NCI-H1930 (cell line): ENCODE measurements around the gene SLCO3A1.

Source experiments
- DNase-seq, 2 experiments: peaks; one replicate each; lab custom pipeline; 2025; lab: John Stamatoyannopoulos, UW

SLCO3A1 gene

GRCh38 chr15:91882858-91883586 lies 29.5 kb downstream of the SLCO3A1 start:
- DNase-seq = no peak

GRCh38 chr15:91884606-91885005 lies 31.1 kb downstream of the SLCO3A1 start:
- no peak for DNase-seq

GRCh38 chr15:91885054-91885453 lies 31.5 kb downstream of the SLCO3A1 start:
- no peak for DNase-seq

GRCh38 chr15:91885714-91886270 lies 32.3 kb downstream of the SLCO3A1 start:
- no peak for DNase-seq

- no peak for DNase-seq
These were observed 33.4 kb downstream of the SLCO3A1 start for GRCh38 chr15:91886878-91887277.

GRCh38 chr15:91887321-91887720 lies 33.8 kb downstream of the SLCO3A1 start:
- DNase-seq = no peak

GRCh38 chr15:91887921-91888373 lies 34.4 kb downstream of the SLCO3A1 start:
- DNase-seq = no peak

GRCh38 chr15:91889111-91889815 lies 35.8 kb downstream of the SLCO3A1 start:
- no peak for DNase-seq

GRCh38 chr15:91890614-91891013 lies 37.1 kb downstream of the SLCO3A1 start:
- DNase-seq = no peak

GRCh38 chr15:91891101-91891500 lies 37.6 kb downstream of the SLCO3A1 start:
- DNase-seq = no peak

GRCh38 chr15:91891788-91892345 lies 38.4 kb downstream of the SLCO3A1 start:
- no peak for DNase-seq

- DNase-seq = no peak
These were observed 38.9 kb downstream of the SLCO3A1 start for GRCh38 chr15:91892436-91892835.

GRCh38 chr15:91894606-91895005 lies 41.1 kb downstream of the SLCO3A1 start:
- DNase-seq = no peak

GRCh38 chr15:91895051-91895450 lies 41.5 kb downstream of the SLCO3A1 start:
- no peak for DNase-seq

- DNase-seq = no peak
These were observed 43.0 kb downstream of the SLCO3A1 start for GRCh38 chr15:91896341-91897055.

GRCh38 chr15:91897585-91898372 lies 44.3 kb downstream of the SLCO3A1 start:
- no peak for DNase-seq

- no peak for DNase-seq
These were observed 45.3 kb downstream of the SLCO3A1 start for GRCh38 chr15:91898843-91899242.

- DNase-seq = no peak
These were observed 51.4 kb downstream of the SLCO3A1 start for GRCh38 chr15:91904942-91905341.

GRCh38 chr15:91908391-91908790 lies 54.9 kb downstream of the SLCO3A1 start:
- DNase-seq = no peak

- DNase-seq = no peak
These were observed 55.6 kb downstream of the SLCO3A1 start for GRCh38 chr15:91909111-91909510.

- no peak for DNase-seq
These were observed 56.1 kb downstream of the SLCO3A1 start for GRCh38 chr15:91909574-91909973.
